SKM-1 (cell line): ENCODE results near the gene P2RX2.
"Not testable (repeated sequence)": the region's sequence is repeated elsewhere in the genome, so short reads cannot be mapped to it uniquely, and the experiment has no call there.

ENCODE experiments used
- DNase-seq: peaks from one replicate; lab custom pipeline; 2025; ENCODE audit not compliant: unreplicated experiment; lab: John Stamatoyannopoulos, UW

The P2RX2 gene

GRCh38 chr12:132583411-132583710 is 35.2 kb upstream of the P2RX2 start:
- DNase-seq = no peak

- DNase-seq = no peak
Measured at GRCh38 chr12:132583736-132584135, 34.8 kb upstream of the P2RX2 start.

GRCh38 chr12:132584429-132584828 is 34.1 kb upstream of the P2RX2 start:
- DNase-seq = no peak

GRCh38 chr12:132585177-132585576 is 33.4 kb upstream of the P2RX2 start:
- no peak for DNase-seq

GRCh38 chr12:132586929-132587328 is 31.6 kb upstream of the P2RX2 start:
- no peak for DNase-seq

- no peak for DNase-seq
Measured at GRCh38 chr12:132587781-132588180, 30.8 kb upstream of the P2RX2 start.

- no peak for DNase-seq
Measured at GRCh38 chr12:132588319-132588718, 30.3 kb upstream of the P2RX2 start.

GRCh38 chr12:132588821-132589669 is 29.5 kb upstream of the P2RX2 start:
- no peak for DNase-seq

GRCh38 chr12:132591107-132591935 is 27.3 kb upstream of the P2RX2 start:
- no peak for DNase-seq

GRCh38 chr12:132592282-132592970 is 26.1 kb upstream of the P2RX2 start:
- DNase-seq = no peak

- no peak for DNase-seq
Measured at GRCh38 chr12:132593071-132593470, 25.5 kb upstream of the P2RX2 start.

GRCh38 chr12:132593521-132593920 is 25.1 kb upstream of the P2RX2 start:
- DNase-seq = no peak

GRCh38 chr12:132593938-132594358 is 24.6 kb upstream of the P2RX2 start:
- DNase-seq = no peak

GRCh38 chr12:132595183-132595582 is 23.4 kb upstream of the P2RX2 start:
- no peak for DNase-seq

GRCh38 chr12:132596016-132596415 is 22.6 kb upstream of the P2RX2 start:
- DNase-seq = no peak

- DNase-seq = no peak
Measured at GRCh38 chr12:132597333-132598316, 21.0 kb upstream of the P2RX2 start.

- DNase-seq = not testable (repeated sequence)
Measured at GRCh38 chr12:132599502-132599901, 19.1 kb upstream of the P2RX2 start.

- no peak for DNase-seq
Measured at GRCh38 chr12:132600048-132601032, 18.2 kb upstream of the P2RX2 start.

GRCh38 chr12:132601171-132601883 is 17.2 kb upstream of the P2RX2 start:
- DNase-seq = no peak
